Stomach (tissue), 4 donors: ENCODE results near the gene YWHAG.

Source experiments
- EP300 ChIP-seq: sonication (generic); formaldehyde crosslinking; IDR thresholded peaks from one replicate; pipeline ENCODE4 v1.6.1; 2017; ENCODE audit warnings: antibody characterized with exemption
- TF ChIP-seq, protein P1 (sequence below), 7 experiments: fragments of 450-650 bp in 4 of 7; fragments of 200-600 bp in 3 of 7; sonication (generic) in 3 of 7; IDR thresholded peaks; one replicate each; pipeline ENCODE4 v1.5.1; 2016 to 2019; ENCODE audit warnings: antibody characterized with exemption in 7 of 7, control low read depth in 2 of 7, mild to moderate bottlenecking in 1 of 7

DNA sequence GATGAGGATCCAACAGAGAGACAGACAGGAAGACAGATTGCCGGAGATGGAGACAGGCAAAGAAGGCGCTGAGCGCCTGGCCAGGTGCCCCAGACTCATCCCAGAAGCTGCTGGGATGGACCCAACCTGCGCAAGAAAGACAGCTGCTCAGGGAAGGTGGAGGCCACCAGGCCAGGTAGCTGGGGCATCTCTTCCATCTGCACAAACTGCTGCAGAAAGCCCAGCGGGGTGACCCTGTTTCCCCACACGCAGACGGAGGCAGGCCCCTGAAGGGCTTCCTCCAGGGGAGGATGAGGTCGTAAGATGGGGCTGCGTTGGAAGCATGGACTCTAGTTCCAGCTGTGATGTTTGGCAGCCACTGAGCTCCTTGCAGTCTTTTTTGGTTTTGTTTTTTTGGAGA, 16.5 kb upstream of the YWHAG start:
- TF ChIP-seq EP300, result no peak
- TF ChIP-seq, protein P1, sequence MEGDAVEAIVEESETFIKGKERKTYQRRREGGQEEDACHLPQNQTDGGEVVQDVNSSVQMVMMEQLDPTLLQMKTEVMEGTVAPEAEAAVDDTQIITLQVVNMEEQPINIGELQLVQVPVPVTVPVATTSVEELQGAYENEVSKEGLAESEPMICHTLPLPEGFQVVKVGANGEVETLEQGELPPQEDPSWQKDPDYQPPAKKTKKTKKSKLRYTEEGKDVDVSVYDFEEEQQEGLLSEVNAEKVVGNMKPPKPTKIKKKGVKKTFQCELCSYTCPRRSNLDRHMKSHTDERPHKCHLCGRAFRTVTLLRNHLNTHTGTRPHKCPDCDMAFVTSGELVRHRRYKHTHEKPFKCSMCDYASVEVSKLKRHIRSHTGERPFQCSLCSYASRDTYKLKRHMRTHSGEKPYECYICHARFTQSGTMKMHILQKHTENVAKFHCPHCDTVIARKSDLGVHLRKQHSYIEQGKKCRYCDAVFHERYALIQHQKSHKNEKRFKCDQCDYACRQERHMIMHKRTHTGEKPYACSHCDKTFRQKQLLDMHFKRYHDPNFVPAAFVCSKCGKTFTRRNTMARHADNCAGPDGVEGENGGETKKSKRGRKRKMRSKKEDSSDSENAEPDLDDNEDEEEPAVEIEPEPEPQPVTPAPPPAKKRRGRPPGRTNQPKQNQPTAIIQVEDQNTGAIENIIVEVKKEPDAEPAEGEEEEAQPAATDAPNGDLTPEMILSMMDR (IDR thresholded peaks at IDR 0.05), result no peak
